Activated B cell treated with CpG ODN at 0.5 μM for 24 hours (primary cell): ENCODE measurements around the gene MED16. TPM values are rescaled to one million over a fixed set of nuclear protein-coding genes. Genes with fewer than 3 reads are reported as not detected.

ENCODE experiments used
- ATAC-seq: fragments of 200-7000 bp; cut with Tn5 transposase; one replicate; pipeline ENCODE4 v1.10.0; 2021; ENCODE audit warnings: low read depth, mild to moderate bottlenecking, moderate library complexity
- CTCF ChIA-PET: fragments of 350-600 bp; sonication (Branson Sonifier 250); formaldehyde crosslinking; loops from one replicate; lab custom pipeline; 2021; ENCODE audit warnings: antibody characterized with exemption; lab: Charles Lee
- POLR2A ChIA-PET: fragments of 350-600 bp; sonication (Branson Sonifier 250); formaldehyde crosslinking; loops from one replicate; lab custom pipeline; 2021; ENCODE audit warnings: antibody characterized with exemption; lab: Charles Lee
- DNase-seq: peaks from one replicate; pipeline ENCODE4 v3.0.0; 2022
- H3K27ac Mint-ChIP-seq: one replicate; pipeline ENCODE4 v1.8.0; 2020; ENCODE audit warnings: mixed read lengths
- H3K27me3 Mint-ChIP-seq: one replicate; pipeline ENCODE4 v1.8.0; 2021; ENCODE audit warnings: mixed read lengths
- H3K36me3 Mint-ChIP-seq: one replicate; pipeline ENCODE4 v1.8.0; 2021; ENCODE audit warnings: low read depth, mixed read lengths
- H3K4me1 Mint-ChIP-seq: one replicate; pipeline ENCODE4 v1.8.0; 2021; ENCODE audit warnings: mixed read lengths
- H3K4me3 Mint-ChIP-seq: one replicate; pipeline ENCODE4 v1.8.0; 2020; ENCODE audit warnings: mild to moderate bottlenecking, mixed read lengths
- H3K9me3 Mint-ChIP-seq: one replicate; pipeline ENCODE4 v1.8.0; 2020; ENCODE audit warnings: mixed read lengths
- intact Hi-C: fragments of 100-400 bp; cut with micrococcal nuclease; formaldehyde crosslinking; loops from one replicate; pipeline ENCODE4 v1.15.1; 2024
- total RNA-seq: library from RNA; stranded (reverse); gene quantifications from 2 replicates; pipeline ENCODE4 v1.2.3, GENCODE V29; 2022
- TF ChIP-seq, protein P1 (sequence below): fragments of 200-600 bp; IDR thresholded peaks from one replicate; pipeline ENCODE4 v1.8.0; 2022; ENCODE audit warnings: antibody characterized with exemption, mild to moderate bottlenecking

MED16 gene
- total RNA-seq, 1 donor from 2014 or later = 79.3 TPM

- DNase-seq (no peak), ATAC-seq (no peak)
- Mint-ChIP-seq H3K4me1 (peaks cover 47% of the 10 kb centered on the region), H3K27ac (peak overlapping the region; percentile 80), H3K4me3 (peak overlapping the region; percentile 72), H3K27me3 (no peaks in the 10 kb centered on the region), H3K9me3 (no peaks in the 10 kb centered on the region), H3K36me3 (peaks cover 19% of the 10 kb centered on the region)
- ChIA-PET CTCF (no interaction called here), POLR2A (interaction anchor here (0.6 to 4.4 kb wide), 7 partner anchors 7 to 329 kb away, joined by 3 to 45 read pairs (median 6); partner anchors contain the start of genes CIRBP and WDR18)
- TF ChIP-seq, protein P1, sequence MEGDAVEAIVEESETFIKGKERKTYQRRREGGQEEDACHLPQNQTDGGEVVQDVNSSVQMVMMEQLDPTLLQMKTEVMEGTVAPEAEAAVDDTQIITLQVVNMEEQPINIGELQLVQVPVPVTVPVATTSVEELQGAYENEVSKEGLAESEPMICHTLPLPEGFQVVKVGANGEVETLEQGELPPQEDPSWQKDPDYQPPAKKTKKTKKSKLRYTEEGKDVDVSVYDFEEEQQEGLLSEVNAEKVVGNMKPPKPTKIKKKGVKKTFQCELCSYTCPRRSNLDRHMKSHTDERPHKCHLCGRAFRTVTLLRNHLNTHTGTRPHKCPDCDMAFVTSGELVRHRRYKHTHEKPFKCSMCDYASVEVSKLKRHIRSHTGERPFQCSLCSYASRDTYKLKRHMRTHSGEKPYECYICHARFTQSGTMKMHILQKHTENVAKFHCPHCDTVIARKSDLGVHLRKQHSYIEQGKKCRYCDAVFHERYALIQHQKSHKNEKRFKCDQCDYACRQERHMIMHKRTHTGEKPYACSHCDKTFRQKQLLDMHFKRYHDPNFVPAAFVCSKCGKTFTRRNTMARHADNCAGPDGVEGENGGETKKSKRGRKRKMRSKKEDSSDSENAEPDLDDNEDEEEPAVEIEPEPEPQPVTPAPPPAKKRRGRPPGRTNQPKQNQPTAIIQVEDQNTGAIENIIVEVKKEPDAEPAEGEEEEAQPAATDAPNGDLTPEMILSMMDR = no peak
- intact Hi-C loops = no loop called here
Observed at GRCh38 chr19:939922-940321, 46.9 kb upstream of the MED16 start.

- no peaks in the 10 kb centered on the region for H3K27me3 Mint-ChIP-seq
- H3K27ac Mint-ChIP-seq = peak overlapping the region; percentile 30
- H3K4me3 Mint-ChIP-seq = no peak overlapping the region
- intact Hi-C loops = no loop called here
- POLR2A ChIA-PET = interaction anchor here (0.9 to 4.4 kb wide), 6 partner anchors 8 to 330 kb away, joined by 3 to 45 read pairs (median 8); partner anchors contain the start of genes CIRBP and WDR18
- DNase-seq (no peak), ATAC-seq (no peak)
- TF ChIP-seq, protein P1 = no peak
- peaks cover 19% of the 10 kb centered on the region for H3K36me3 Mint-ChIP-seq
- CTCF ChIA-PET = no interaction called here
- no peaks in the 10 kb centered on the region for H3K9me3 Mint-ChIP-seq
- H3K4me1 Mint-ChIP-seq = peaks cover 47% of the 10 kb centered on the region
Observed at GRCh38 chr19:939439-939838, 46.5 kb upstream of the MED16 start.

GRCh38 chr19:938233-938923 is 45.4 kb upstream of the MED16 start:
- CTCF ChIA-PET = no interaction called here
- Mint-ChIP-seq H3K36me3 (peaks cover 16% of the 10 kb centered on the region), H3K27ac (peak overlapping the region; percentile 75), H3K9me3 (no peaks in the 10 kb centered on the region), H3K4me1 (peaks cover 53% of the 10 kb centered on the region), H3K4me3 (no peak overlapping the region), H3K27me3 (no peaks in the 10 kb centered on the region)
- DNase-seq (no peak), ATAC-seq (no peak)
- intact Hi-C loops = no loop called here
- POLR2A ChIA-PET = interaction anchor here (0.6 to 4.4 kb wide), 11 partner anchors 8 to 1527 kb away, joined by 3 to 45 read pairs (median 4); partner anchors contain the start of gene WDR18
- TF ChIP-seq, protein P1 = no peak

DNA sequence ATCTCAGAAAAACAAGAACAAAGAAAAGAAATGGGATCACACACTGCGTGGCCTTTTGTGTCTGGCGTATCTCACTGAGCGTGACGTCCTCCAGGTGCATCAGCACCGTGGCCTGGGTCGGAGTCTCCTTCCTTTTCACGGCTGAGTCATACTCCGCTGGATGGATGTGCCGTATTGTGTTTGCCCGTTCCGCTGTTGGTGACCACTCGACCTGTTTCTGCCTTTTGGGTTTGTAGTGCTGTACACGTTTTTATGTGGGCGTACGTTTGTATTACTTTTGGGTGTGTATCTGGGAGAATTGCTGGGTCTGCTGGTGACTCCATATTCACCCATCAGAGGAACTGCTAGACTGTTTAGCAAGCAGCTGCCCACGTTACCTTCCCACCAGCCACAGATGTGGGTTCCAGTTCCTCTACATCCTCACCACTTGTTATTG is 44.3 kb upstream of the MED16 start:
- Mint-ChIP-seq H3K4me3 (peak overlapping the region; percentile 17), H3K36me3 (peaks cover 16% of the 10 kb centered on the region), H3K27me3 (no peaks in the 10 kb centered on the region), H3K27ac (peak overlapping the region; percentile 75), H3K4me1 (peaks cover 62% of the 10 kb centered on the region), H3K9me3 (no peaks in the 10 kb centered on the region)
- intact Hi-C loops = no loop called here
- DNase-seq (no peak), ATAC-seq (peak; percentile 35)
- ChIA-PET CTCF (no interaction called here), POLR2A (interaction anchor here (0.7 to 4.4 kb wide), 6 partner anchors 10 to 47 kb away, joined by 3 to 45 read pairs (median 6); partner anchors contain the start of gene WDR18)
- TF ChIP-seq, protein P1 = no peak

- H3K27me3 Mint-ChIP-seq = no peaks in the 10 kb centered on the region
- H3K4me1 Mint-ChIP-seq = peaks cover 61% of the 10 kb centered on the region
- no peak overlapping the region for H3K4me3 Mint-ChIP-seq
- no peak for ATAC-seq
- ChIA-PET CTCF (no interaction called here), POLR2A (interaction anchor here (1.1 to 4.4 kb wide), 3 partner anchors 9 to 11 kb away, joined by 8 to 45 read pairs (median 9); no protein-coding TSS in a partner anchor)
- intact Hi-C loops = no loop called here
- H3K9me3 Mint-ChIP-seq = no peaks in the 10 kb centered on the region
- no peak for DNase-seq
- no peak overlapping the region for H3K27ac Mint-ChIP-seq
- TF ChIP-seq, protein P1 = no peak
- H3K36me3 Mint-ChIP-seq = peaks cover 19% of the 10 kb centered on the region
Observed at GRCh38 chr19:936175-936546, 43.2 kb upstream of the MED16 start.
